GM19463 (cell line): ENCODE measurements around the gene LAMB3.

Experiments
- ATAC-seq: cut with Tn5 transposase; IDR thresholded peaks from one replicate; pipeline ENCODE4 v1.9.1; 2021; ENCODE audit warnings: mild to moderate bottlenecking, moderate library complexity; ENCODE audit not compliant: unreplicated experiment

LAMB3 gene

DNA sequence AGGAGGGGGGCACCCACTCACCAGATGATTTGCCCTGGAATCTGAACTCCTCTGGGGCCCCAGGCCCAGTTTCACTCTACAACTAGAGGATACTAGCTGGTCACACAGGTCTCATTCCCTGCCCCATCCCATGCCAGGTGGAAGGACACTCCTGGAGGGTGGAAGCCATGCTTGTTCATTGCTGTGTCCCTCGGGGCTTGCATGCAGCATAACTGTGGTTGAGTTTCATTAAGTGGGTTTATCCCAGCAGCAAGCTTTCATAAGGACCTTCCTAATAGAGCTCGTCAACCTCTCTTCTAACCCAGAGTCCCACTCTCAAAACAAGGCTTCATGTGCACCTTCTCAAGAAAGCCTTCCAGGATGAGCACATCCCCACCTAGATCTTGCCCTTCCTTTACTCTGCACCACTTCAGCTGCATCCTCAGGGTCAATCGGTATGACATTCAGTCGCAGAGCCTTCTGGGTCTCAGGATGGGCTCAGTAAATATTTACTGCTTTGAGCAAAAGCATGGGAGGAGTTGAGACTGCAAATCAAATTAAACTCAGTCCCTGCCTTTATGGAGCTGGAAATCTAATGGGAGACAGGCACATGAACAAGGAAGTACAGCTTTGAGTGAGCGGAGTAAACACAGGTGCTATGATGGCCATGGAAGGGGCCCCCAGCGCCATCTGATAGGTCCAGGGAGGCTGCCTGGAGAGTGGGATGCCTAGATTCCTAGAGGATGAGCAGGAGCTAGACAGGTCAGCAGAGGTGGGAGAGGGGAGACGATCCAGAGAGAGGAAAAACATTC, 32.3 kb downstream of the LAMB3 start:
- ATAC-seq: no peak

DNA sequence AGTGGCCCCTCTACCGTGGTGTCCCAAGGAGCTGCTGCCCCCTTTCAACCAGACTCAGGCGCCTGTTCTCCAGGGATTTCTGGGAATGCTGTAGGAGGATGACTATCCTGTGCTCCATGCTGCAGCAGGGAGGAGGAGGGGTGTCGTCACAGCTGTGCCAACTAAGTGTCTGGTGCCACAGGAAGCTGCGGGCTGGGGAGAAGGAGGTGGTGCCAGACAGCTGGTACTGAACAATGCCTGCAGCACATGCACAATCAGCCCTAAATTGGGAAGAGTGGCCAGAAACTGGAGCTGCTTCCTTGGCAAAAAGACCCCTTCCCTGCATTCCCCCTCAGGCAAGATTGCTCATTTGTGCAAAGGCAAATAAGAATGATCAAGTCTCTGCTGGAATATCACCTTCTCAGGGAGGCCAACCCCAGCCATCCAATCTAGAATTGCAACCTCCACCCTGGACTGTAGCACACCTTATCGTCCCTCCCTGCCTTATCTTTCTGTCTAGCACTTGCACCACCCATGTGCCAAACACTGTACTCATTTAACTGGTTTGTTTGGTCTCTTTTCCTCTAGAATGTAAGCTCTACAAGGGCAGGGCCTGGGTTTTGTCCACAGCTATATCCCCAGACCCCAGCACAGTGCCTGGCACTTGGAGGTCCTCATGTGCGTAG, 33.3 kb downstream of the LAMB3 start:
- no peak for ATAC-seq

DNA sequence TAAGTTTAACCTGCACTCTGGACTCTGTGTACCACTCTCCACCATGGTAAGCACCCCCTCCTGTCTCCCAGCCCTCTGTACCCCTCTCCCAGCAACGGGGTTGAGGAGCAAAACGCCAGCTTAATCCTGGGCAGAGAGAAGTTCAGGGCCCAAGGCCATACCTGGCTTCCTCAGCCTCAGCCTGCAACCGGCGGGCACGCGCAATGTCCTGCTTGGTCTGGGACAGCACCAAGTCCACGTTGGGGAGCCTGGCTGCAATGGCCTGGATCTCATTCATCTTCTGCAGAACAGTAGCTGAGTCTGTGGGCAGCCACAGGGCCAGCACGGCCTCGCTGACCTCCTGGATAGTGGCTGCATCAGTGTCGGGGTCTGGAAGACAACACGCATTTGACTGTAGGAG, 33.9 kb downstream of the LAMB3 start:
- ATAC-seq: no peak

DNA sequence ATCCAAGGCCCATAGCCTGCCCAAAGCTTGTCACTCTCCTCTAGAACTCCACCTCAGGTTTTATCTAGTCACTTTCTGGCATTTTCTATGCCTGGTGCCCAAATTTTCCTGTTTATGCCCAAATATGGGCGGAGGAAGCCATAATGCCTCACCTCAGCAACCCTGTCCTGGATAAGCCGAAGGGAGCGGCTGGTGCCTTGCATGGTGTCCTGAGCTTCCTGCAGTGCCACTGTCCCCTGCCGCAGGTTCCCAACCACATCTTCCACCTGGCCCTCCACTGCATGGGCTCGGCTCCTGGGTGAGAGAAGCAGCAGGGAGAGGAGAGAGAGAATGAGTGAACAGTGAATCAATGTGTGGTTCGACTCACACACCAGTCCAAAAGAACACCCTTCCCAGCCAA, 34.5 kb downstream of the LAMB3 start:
- no peak for ATAC-seq

DNA sequence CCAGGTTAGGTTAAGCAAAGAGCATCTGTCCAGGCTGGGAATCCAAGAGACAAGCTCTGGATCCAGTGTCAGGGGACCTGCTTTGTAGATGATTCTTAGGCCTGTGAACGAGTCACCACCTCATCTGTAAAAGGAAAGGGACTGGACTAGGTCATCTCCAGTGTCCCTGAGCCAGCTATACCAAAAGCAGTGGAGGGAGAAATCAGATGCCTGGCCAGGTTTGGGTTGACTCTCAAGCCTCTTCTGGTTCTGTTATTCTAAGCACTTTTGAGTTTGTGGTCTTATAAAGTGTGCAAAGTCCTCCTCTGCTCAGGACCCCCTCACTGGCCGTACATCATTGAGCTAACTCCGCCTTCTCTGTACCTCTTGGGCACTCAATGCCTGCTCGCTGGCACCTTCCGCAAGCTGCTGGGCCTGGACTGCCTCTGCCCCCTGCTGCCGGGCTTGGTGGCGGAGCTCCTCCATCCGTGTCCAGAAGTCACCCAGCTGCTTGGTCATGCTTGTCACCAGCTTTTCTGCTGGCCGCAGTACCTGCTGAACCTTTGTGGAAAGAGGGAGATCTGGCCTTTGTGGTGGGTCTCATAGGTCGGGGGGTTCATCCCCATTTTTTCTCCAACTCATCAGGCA, 35.1 kb downstream of the LAMB3 start:
- ATAC-seq: no peak

DNA sequence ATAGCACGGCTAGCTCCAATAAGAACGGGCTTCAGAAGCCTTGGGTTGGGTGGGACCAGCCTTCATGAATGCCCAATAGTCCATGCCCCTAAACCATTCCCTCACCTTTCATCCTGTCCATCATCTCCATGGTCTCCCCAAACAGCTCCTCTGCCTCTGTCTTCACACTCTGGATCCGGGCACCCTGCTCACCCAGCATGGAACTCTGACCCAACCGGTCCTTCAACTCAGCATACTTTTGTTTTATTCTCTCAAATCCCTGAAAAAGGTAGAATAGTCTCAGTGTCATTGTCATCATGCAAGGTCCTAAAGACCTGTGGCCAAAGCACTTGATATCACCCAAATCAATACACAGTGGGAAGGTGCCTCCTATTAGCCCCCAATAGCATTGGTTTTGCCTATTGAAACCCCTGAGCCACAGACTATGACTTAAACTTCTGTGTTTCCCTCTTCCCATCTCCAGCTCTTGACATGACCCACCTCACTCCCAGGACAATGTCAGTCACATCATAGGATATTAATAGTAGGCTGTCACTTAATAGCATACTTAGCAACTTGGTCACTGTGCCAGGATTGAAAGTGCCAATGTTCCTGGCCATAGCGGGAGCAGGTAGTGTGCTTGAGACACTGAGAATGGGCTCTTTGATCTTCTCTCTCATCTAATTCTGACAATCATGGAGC, 35.7 kb downstream of the LAMB3 start:
- no peak for ATAC-seq

DNA sequence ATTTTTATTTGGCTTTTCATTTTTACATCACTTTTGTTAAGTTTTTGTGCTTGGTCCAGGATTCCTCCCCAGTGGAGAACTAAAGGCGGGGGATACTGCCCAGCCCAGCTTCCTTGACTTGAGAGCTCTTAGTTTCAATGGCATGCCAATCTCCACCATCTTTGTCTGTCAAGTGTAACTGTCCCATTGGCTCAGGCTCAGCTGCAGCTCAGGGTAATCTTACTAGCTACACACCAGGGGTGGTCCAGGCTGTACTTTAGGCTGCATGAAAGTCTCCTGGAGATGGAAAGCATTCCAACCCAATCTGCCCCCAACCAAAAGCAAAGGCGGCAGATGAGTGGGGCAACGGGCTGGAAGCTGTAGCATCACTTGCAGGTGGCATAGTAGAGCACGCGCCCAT, 37.3 kb downstream of the LAMB3 start:
- no peak for ATAC-seq

DNA sequence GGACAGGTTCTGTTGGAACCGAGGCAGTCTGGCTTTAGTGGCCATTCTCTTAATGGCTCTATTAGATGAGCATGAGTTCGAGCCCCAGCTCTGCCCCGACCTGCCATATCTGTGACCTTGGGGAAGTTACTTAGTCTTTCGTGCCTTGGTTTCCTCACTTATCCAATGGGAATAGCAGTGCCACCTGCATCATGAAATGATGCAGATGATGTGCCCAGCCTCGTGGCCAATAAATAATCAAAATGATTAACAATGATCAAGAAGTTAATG, 38.1 kb downstream of the LAMB3 start:
- ATAC-seq: no peak

DNA sequence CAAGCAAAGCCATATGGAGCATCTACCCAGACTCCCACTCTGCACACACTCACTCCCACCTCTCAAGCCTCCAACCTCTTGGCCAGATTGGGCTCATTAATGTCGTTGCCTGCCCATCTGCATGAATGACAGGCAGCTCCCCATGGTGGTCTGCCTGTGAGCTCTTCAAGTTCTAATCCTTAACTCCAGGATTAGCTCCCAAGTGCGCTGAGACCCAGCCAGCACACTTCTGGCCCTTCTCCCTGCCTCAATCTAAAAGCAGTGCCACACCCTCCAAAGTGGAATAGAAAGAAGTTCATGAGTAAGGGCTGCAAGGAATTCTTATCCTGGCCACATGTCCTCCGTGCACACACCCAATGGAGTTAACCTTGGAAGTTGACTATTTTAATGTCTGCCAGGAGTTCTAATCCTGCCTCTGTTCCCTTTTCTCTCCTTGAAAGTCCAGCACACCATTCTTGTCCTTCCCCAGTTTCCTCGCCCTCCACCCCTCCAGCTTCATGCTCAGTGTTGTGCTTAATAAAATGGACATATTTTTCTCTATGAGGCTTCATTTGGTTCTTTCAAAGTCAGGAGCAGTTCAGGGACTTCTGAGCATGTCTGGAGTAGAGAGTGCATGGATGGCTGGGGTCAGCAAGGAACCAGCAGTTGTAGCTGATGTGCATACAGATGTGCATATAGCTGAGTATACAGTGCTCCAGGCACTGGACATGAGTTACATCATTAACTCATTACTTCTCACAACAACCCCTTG, 38.6 kb downstream of the LAMB3 start:
- ATAC-seq: no peak

DNA sequence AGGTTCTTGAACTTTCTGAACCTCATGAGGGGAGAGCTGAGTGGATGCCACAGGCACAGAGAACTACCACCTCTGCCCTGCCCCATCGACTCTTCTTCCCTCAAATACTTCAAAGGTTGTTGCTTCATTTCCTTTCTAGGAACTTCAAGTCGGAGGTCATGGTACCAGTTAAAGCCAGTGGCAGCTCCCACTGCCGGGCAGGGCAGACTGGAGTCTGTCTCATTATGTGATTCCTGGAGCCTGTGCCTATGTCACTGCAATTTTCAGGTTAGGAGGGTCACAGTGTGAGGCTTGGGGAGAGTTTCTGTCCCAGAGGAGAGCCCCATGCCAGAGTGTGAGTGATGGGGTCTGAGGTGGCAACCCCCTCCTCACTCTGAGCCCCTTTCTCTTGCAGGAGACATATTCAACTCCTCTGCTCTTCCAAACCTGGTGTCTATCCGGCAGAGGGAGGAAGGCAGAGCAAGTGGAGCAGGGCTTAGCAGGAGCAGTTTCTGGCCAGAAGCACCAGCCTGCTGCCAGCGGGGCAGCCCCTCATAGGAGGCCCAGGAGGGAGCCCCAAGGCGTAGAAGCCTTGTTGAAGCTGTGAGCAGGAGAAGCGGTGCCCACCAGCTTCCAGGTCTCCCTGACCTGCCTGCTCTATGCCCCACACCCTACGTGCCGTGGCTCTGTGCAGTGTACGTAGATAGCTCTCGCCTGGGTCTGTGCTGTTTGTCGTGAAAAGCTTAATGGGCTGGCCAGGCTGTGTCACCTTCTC, 39.4 kb downstream of the LAMB3 start:
- ATAC-seq: no peak

DNA sequence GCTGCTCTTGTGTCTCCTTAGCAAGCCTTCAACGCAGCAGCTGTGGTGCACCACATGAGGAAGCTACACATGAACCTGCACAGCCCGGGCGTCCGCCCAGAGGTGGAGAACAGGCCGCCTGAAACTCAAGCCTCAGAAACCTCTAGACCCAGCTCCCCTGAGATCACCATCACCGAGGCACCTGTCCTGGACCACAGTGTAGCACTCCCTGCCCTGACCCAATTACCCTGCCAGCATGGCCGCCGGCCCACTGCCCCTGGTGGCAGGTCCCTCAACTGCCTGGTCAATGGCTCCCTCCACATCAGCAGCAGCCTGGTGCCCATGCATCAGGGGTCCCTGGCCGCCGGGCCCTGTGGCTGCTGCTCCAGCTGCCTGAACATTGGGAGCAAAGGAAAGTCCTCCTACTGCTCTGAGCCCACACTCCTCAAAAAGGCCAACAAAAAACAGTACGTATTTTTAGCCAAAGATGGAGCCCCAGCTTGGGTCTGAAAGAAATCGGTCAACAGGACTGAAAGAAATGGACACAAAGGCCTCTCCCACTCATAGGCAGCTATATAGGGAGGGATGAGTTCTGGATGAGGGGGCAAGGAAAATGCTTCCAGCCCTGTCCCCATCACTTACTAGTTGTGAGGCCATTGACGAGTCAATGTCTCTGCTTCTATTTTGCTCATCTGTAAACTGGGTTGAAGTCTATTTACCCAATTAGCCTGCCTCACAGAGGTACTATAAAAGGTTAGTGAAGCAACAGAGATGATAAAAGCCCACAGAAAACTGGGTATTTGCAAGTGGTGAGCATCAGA, 40.3 kb downstream of the LAMB3 start:
- ATAC-seq: no peak

DNA sequence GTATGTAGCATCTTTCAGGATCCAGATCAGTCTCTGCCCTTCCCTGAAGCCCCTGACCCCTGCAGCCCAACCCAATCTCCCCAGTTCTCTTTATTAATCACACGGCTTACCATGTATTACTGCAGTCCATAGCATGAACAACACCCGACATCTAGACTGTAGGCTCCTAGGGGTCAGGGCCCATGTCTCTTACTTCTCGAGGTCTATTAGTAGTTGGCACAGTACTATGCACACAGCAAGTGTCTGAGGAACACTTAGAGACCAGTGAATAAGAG, 41.7 kb downstream of the LAMB3 start:
- ATAC-seq: no peak

DNA sequence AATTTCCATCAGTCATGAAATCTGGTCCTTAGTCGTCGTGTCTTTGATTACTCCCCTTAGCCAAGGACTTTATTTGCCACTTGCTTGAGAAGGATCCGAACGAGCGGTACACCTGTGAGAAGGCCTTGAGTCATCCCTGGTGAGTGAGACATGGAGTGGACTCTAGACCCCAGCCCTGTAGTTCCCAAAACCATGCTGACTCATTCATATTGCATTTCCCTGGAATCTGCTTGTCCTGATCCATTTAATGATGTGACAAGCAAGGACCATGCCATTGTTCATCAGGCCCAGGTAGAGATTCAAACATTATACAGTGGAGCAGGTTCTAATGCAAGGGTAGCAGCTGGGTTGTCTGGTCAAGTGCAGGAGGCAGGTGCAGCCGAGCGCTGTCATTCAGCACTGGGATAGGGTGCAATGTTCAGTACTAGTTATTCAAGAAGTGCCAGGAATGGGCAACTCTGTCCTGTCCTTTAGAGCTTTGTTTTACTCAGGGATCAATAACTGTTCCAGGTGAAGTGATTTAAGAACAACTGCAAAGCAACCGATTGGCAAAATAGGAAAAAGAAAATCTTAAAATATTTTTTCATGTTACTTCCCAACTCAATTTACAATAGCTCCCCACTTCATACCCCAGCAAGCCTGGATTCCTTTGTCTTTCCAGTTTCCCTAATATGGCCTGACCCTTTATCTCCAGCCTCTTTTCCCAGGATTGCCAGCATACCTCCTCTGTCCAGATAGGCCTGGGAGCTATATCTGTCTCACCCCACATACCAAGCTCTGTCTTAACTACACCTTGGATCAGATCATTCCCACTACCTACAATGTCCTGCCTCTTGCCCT, 42.2 kb downstream of the LAMB3 start:
- no peak for ATAC-seq

DNA sequence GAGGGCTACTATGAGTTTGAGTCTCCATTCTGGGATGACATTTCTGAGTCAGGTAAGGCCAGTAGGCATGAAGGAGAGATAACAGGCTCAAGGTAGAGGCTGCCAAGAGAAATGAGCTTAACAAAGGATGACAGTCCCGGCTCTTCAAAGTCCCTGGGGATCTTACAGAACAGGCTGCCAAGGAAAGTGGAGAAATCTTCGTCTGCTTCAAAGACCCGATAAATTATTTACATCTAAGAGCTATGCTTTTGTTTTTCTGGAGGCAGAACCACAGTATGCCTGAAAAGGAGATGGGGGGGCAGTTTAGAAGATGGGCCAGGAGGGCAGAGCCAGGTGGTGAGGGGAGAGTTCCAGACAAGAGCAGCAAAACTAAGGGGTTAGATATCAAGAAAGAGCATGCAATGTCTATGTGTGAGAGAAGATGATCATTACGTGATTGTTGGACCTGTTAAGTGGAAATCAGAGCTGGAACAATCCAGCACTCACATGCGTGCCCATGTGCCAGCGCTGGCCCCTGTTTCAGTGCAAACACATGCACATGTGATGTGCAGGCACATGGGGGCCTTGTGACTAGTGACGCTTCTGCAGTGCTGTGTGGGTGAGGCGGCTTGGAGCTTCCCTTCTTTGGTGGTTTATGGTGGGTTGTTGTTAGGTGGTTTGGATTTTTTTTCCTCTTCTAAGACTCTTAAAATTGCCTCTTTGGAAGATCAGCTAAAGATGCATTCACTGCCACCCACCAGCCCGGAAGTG, 43.0 kb downstream of the LAMB3 start:
- no peak for ATAC-seq

DNA sequence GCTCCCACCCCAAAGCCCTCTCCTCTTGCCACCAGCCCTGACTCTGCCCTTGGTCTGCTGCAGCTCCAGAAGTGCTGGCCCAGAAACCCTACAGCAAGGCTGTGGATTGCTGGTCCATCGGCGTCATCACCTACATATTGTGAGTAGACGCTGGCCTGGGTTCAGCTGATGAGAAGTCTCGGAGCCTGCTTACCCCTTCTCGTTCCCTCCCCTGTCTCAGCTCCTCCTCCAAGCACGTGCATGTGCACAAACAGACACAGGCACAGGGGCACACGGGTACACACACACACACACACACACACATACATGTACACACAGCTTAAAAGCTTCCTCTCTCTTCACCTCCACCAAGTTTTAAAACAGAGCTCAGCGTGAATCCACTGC, 44.4 kb downstream of the LAMB3 start:
- peak; percentile 21 for ATAC-seq

DNA sequence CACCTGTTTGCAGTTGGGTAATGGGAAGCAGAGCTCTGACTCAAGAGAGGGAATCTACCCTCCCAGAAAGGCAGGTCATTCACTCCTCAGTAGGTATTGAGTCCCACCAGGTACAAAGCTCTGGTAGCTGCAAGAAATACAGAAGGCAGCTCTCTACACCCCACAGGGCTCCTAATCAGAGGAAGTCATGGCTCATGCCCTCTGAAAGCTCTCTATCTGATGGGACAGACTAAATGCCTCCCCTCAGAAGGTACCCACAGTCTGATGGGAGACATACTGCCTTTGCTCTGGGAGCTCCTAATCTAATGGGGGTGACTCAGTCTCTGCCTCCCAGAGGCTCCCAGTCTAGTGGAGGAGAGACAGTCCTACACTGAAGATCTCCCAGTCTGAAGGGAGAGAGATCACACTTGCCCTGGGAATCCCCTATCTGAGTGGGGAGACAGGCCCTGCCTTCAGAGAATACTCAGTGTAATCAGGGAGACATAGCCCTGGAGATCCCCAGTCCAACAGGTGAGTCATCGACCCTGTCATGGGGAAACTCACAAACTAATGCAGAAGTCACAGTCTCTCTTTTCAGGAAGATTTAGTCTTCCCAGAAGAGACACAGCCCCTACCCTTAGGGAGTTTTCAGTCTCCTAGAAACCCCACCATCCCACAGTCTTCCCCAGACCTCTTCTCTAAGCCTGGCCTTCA, 45.0 kb downstream of the LAMB3 start:
- peak; percentile 95 for ATAC-seq

DNA sequence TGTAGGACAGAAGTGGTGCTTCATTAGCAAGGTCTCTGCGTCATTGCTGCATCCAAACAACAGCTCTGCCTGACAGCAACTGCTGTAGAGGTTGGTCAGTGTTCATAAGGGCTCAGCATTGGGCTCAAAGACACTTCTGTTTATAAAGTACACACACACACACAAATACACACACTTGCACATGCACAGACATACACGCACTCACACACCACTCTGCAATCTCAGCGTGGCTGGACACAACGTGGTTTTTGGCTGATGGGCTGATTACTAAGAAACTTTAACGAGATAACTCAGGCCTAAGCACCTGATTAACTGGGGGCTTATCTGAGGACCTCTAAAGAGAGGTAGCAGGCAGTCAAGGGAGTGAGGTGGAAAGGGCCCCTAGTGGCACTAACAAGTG, 48.3 kb downstream of the LAMB3 start:
- ATAC-seq: no peak
